ENCODE results near the gene BEST1.

BEST1 gene

DNA sequence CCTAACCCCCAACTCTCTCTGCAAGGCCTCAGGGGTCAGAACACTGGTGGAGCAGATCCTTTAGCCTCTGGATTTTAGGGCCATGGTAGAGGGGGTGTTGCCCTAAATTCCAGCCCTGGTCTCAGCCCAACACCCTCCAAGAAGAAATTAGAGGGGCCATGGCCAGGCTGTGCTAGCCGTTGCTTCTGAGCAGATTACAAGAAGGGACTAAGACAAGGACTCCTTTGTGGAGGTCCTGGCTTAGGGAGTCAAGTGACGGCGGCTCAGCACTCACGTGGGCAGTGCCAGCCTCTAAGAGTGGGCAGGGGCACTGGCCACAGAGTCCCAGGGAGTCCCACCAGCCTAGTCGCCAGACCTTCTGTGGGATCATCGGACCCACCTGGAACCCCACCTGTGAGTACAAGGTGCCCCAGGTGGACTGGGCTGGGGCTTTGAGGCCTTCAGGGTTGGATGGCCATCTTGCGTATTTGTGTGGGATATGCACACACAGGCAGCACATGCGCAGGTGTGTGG lies at the start of gene BEST1:
BEST1 (plus strand) TSS at position 317 of the 513 bp plus-strand sequence. CDS start 1,456 bp downstream, outside the sequence.
- DNase-seq (ENCODE audit: low read depth in 3 of 3): no peak

DNA sequence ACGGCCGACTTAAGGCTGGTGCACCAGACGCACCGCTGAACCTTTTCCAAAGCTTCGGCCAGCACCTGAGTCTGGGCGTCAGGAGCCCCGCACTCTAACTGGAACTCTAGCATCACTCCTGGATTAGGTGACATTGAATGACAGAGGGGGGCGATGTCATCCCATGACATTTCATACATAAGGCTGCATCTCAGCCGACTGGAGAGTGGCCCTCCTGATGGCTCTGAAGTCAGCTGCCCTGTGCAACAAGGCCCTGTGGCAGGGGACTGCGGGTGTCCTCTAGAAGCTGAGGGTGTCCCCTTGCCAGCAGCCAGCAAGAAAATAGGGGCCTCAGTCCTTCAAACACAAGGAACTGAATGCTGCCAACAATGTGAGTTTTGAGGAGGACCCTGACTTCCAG lies 48.8 kb upstream of the BEST1 start:
- no peak for DNase-seq (ENCODE audit: low read depth in 3 of 3)

DNA sequence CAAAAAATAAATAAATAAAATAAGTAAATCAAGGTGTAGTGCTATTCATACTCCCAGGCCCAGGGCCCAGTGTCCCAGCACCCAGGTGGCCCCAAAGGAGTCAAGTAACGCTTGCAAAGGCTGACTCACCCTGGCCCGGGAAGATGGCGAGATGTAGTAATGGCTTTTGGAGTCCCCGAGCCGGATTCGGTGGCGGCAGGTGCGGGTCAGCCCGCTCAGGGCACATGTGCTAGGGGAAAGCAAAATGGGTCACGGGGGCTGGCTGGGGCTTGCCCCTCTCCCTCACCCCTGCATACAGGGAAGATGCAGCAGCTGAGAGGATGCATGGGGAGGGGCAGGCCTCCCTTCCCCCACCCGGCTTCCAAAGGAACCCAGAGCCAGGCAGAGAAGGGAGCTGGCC lies 47.8 kb upstream of the BEST1 start:
- DNase-seq (ENCODE audit: low read depth in 3 of 3): no peak

DNA sequence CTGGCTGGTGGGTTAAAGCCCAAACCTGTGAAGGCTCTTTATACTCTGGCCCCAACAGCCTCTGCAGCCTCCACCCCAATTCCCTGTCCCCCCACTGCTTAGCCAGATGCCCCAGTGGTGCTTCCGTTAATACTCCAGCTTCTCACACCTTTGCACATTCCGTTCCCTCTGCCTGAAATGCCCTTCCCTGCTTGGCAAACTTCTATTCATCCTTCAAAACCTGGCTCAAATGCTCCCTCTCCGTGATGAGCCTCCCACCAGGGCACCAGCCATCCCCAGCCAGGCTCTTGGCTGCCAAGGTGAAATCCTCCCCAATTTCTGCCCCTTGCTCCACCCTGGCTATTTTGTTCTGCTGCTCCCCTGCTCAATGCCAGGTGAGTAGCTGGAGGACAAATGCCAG lies 46.3 kb upstream of the BEST1 start:
- no peak for DNase-seq (ENCODE audit: low read depth in 3 of 3)

DNA sequence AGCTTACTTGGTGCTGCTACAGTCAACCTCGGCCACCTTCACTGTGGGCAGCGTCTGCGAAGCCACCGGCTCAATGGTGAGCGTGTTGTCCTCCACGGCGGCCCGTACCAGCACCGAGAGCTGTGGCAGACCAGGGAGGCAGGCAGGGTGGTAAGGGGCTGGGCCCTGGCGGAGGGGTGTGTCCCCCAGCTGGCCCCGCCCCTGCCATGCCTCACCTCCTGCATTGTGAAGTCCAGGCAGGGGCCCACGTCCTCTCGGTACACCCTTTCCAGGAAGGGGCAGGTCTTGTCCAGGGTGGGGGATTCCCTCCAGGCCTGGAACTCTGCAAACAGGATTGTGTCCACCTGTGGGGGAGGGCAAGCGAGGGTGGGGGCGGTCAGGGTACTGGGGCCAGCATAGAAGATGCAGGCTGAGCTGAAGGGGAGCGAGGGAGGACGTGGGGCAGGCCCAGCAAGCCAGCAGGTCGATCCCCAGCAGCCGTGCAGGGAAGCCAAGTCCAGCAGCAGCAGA lies 45.6 kb upstream of the BEST1 start:
- DNase-seq (ENCODE audit: low read depth in 3 of 3): no peak

DNA sequence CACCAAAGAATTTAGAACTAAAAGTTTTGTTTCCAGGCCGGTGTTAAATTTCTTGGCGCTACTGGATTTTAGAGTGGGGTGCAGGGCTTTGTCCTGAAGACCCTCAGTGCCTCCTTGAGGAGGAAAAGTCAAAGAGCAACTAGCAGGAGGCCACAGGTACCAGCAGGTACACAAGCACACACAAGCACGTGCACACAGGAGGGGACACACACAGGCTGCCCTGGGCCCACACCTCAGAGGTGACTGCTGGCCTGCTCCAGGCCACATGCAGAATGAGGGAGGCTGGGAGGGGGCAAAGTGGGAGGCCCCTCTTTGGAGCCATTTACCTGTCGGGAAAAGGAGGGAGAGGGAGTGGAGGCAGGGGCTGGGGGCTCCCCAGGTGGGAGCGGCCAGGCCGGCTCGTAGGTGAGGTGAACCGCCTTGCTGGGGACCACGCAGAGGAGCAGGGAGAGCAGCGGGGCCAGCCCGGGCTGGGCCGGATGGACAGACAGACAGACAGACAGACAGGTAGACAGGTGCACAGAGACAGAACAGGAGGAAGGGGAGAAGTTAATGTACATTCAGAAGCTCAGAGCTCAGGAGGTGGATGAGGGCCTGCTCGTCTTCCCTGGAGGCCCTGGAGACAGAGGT lies 45.0 kb upstream of the BEST1 start:
- no peak for DNase-seq (ENCODE audit: low read depth in 3 of 3)

DNA sequence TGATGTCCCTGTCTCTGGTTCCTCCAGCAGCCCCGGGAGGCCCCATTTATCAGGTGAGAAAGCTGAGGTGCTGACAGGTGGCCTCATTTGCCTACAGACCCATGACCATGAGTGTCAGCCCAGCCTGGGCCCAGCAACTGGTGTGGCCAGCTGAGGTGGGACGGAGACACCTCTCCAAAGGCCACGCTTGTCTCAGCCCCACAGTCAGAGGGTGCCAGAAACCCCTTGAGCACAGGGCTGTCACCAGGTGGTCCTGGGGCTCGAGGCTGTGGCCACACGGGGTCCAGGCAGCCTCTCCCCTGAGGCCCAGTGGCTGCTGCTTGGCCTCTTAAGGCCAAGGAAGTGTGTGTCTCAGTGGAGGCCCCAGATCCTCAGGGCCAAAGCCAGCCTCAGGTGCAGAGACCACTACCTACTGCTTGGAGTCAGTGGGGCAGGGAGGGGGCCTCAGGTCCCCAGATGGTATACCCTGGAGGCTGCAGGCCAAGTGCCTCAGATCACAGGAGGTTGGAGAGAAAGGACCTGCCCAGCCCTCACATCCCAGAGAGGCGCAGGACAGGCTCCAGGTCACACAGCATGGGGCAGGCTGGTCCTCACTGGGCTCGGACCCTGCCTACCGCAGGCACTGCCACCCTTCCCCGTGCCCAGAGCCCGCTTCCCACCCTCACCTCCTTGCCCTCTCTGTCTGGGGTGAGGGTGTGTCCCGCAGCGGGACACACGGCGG lies 44.2 kb upstream of the BEST1 start:
- DNase-seq (ENCODE audit: low read depth in 3 of 3): no peak

DNA sequence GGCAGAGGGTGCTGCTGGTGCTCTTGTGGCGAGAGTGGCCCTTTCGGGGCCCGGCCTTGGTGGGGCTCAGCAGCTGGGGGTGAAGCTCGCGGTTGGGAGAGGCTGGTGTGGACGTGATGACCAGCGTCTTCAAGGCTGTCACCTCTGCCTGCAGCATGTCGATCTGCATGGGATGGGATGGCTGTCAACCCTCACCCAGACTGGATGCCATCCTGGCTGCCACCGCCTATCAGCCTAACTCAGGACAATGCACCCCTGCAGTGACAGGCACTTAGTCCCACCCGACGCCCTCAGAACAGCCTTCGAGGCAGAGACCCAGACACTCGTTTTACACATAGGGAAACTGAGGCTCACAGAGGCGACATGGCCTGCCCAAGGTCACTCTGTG lies 43.6 kb upstream of the BEST1 start:
- DNase-seq (ENCODE audit: low read depth in 3 of 3): no peak

DNA sequence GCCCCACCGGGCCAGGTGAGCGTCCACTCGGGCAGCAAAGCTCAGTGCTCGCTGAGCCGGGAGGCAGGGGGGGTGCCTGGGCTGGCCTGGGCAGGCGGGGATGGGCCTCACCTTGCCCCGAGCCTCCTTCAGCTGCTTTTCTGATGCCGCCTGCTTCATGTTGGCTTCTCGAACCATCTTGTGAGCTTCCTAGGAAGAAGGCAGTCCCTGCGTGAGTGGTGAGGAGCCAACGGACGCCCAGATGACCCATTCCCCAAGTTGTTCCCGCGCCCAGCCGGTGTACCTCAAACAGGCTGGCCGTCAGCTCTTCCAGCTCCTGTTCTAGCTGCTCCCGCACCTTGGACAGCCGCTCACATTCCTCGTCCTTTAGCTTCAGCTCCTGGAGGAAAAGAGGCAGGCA lies 42.9 kb upstream of the BEST1 start:
- no peak for DNase-seq (ENCODE audit: low read depth in 3 of 3)

DNA sequence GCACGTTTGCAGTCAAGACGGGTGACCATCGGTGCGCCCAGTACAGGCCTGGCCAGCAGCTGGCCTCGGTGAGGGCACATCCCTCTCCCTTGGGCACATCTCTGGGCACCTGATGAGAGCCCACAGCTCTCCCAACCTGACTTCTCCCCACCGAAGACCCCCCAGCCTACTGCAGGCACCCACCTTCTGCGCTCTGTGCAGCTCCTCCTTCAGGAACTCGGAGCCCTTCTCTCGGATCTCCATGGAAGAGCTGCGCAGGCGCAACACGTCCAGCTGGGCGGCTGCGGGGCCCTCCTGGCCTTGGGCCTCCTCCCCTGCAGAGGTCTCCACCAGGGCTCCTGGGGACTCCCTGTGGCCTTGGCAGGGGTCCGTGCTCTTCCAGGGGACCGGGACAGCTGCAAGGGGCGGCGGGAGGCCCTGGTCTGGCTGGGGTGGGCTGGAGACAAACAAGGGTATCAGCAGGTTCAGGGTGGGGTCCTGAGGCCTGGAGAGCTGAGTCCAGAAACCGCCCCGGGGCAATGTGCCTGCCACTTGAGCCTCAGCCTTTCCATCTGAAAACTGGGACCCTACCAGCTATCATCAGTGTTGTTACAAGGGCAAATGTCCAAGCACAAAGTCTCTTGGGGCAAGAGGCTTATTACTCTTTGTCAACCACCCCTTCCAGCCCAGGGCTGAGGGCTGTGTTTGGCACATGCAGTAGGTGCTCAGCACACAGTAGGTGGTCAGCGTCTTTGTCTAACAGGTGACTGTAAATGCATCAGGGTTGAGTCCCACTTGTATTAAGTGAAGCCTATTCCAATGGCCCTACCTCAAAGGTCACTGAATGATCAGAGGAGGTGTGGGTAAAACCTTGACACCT lies 42.1 kb upstream of the BEST1 start:
- DNase-seq (ENCODE audit: low read depth in 3 of 3): no peak

DNA sequence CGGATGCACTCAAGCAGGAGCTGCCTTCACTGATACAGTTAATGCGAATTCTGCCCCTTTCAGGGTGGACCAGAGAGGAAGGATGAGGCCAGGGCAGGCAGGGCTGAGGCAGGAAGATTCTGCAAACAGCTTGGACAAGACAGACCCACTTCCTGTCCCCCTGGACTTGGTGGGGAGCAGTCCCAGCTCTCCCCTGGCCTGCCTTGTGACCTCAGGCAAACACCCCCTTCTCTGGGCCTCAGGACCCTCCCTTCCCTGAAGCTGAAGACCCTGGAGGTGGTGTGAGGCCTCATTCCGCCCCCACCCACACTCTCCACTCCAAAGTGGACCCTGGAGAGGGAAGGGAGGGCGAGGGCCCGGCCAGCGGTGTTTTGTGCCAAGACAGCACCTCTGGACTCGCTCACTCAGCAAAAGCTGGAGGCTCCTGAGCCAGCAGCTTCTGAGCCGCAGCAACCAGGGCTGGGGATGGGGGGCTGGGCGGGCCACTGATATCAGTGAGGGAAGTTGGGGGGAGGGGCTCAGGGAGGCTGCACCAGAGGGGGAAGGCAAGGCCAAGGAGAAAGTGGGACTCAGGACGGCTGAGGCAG lies 41.3 kb upstream of the BEST1 start:
- no peak for DNase-seq (ENCODE audit: low read depth in 3 of 3)

DNA sequence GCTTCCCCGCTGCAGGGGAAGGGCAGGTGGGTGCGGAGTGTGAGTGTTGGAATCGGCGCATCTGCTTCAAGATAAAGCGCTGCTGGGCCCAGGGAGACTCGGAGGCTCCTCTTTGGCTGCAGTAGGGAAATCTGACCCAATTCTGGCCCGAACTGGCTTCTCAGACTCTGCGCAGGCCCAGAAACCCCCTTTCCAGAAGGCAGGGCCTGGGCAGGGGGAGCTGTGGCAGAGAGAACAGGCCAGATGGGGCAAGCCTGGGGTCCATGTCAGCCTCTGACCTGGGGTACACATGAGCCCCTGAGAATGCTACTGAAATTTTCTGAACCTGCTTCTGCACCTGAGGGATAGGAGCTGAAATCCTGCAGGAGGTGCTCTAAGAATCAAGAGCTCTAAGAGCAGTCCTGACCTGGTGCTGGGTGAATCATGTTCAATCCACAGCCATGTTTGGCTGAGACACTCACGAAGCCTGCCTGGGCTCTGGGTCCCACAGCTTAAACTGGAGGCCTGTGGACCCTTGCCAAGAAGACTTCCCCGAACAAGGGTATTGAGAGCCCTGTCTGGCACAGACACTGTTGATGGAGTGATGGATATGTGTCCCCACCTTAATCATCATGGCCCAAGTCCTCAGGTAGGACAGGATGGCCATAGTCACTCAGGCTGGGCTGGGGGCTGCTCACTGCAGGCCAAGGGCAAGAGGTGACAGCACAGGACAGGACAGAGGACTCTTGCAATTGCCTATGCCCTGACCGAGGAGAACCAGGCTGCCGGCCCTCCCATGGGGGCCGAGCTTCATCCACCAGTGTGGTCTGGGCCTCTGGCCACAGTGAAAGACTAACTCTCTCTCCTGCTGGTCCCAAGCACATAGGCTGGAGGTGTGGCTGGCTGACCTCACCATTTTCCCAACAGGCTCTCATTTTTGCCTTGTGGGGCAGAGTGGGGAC lies 39.7 kb upstream of the BEST1 start:
- no peak for DNase-seq (ENCODE audit: low read depth in 3 of 3)

DNA sequence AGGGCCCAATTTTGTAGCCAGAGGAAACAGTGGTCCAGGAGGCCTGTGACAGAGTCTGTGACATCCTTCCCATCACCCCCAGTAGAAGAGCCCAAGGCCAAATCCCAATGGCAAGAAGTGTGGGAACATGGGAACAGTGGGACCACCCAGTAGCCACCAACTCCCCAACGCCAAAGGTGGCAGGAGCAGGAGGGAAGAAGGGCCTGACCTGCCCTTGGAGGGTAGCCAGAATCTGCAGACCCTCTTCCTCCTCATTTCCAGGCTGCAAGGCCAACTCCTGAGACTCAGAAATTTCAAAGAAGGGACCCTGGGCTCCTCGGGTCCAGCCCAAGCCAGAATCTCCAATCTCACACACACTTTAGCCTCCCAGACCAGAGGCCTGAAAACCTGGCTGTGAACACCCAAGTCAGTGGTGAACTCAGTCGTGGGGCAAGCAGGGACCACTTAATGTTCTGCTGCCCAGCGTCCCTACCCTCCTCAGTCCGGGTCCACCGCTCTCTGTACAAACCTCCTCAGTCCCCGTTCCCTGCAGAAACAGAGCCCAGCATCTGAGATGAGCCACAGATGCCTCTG lies 38.9 kb upstream of the BEST1 start:
- no peak for DNase-seq (ENCODE audit: low read depth in 3 of 3)

DNA sequence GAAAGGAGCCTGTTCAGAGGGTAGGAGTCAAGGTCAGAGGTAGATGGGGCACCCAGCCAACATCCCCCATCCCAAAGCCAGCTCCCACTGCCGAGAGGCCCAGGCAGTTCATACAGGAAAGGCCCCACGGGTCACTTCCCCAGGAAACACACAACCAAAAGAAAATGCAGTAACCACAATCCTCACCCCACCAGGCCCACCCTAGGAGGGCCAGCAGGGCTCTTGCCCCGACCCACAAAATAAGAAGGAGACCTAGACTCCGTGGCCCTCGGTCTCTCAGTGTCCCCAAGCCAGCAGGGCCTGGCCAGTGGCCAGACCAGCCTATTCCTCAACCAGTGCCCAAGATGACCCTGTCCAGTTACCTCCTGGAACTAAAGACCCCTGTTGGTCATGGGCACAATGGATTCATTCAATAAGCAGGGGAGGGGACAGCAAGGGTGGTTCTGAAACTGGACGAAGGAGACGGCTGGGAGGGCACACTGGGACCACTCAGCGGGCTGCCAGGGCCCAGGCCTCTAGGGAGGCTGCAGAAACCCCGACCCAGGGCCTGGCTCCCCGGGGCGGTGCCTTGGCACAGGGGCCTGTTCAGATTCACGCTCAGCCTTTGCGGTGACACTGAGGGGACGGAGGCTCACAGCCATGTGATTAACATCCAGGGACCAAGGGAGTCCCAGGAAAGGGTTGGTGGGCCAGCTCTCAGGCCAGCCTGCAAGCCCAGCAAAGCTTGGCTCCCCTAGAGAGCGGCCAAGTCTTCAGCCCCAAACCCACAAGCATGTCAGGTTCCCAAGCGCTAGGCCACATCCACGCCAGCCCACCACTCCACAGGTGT lies 38.2 kb upstream of the BEST1 start:
- no peak for DNase-seq (ENCODE audit: low read depth in 3 of 3)

DNA sequence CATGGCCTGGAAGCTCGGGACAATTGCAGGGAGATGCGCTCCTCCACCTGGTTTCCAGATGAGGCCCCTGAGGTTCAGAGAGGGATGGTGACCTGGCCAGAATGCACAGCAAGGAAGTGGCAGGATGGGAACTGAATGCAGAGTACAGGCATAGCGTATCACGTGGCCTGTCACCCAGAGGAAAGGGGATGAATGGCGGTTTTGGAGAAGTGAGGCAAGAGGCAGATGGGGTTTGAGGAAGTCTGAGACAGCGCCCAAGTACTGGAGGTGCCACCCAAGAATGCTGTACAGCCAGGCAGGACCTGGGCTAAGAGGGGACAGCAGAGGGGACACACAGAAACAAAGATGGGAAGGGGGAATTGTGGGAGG lies 37.6 kb upstream of the BEST1 start:
- DNase-seq (ENCODE audit: low read depth in 3 of 3): no peak

DNA sequence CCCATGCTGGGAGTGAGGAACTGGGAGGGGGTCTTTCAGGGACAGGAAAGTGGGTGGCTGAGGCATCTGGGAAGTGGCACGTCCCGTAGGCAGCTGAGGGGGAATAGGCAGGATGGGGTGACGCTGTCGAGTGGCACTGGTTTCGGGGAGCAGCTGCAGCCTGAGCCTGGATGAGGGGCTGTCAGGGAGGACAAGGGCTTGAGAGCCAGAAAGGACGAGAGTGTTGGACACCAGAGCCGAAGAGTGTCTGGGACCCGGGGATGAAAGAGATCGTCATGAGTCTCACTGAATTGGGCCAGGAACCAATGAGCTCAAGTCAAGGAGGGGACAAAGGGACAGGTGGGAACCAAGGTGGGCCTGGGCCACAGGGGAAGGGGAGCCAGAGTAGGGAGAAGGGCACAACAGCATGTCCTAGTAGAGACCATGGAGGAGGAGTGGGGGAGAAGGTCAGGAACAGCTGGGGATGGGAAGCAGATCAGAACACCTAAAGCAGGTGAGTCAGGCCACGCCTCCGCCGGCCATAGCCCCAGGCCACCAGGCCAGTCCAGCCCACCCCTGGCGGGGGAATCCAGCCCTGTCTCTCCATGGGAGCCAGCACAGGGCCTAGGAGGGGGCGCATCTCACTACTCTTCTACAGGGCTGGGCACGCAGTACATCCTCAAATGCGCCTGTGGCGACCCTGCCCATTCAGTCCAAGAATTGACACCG lies 37.0 kb upstream of the BEST1 start:
- DNase-seq (ENCODE audit: low read depth in 3 of 3): no peak

DNA sequence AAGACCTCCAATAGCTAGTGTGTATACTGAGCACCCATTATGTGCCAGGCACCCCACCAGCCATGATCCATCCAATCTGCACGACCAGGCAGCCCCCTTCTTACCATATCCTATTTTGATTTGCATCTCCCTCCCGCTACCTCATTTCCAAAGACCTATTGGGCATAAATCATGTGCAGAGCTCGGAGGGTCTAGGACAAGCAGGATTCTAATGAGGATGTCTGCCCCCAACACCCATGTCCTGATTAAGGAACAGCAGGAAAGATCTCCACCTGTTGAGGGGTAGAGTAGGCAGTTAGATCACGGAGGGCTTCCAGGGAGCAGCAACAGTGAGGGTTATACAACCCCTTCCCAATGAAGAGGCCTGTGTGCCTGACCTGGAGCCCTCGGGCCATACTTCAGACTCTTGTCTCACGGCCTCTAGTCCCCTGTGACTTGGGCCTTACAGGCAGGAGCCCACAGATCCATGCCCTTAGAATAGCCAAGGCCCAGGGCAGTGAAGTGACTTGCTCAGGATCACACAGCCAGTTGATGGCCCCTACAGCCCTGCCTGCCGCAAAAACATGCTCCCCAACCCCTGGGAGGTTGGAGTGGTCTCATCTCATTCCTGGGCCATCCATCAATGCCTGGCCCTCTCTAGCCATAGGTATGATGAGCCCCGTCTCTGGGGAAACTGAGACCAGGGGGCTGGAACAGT lies 36.3 kb upstream of the BEST1 start:
- DNase-seq (ENCODE audit: low read depth in 3 of 3): no peak

DNA sequence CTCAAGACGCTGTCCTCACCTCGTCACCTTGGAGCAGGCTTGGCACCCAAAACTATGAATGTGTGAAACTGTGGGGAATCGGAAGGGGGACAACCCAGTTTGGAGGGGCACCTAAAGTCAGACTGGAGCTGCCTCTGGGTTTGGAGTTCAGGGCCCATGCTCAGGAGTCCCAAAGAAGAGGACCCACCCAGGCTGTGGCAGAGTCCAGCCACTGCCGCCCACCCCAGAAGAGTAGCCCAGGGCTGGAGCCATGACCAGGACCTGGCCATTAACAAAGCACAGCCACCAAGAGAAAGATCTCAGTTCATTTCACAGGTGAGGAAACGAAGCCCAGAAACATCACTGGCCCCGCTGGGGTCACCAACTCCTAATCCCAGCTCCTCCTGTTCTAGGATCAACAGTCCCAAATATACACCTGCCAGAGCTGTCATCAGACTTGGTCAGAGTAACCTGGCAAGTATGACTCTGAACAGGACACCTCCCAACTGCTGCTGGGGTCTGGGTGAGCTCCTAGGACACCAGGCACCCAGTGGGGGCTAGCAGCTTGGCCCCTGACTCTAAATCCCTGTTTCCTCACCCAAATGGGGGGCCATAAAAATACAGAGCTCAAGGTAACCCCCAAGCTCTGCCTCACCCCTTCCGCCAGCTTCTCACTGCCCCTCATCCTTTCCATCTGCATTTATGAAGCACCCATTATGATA lies 35.5 kb upstream of the BEST1 start:
- no peak for DNase-seq (ENCODE audit: low read depth in 3 of 3)

Measured in stimulated activated CD4-positive, alpha-beta T cell treated with anti-CD3 and anti-CD28 coated beads, TNF-alpha, amount 100 ng/mL, for 4 hours (primary cell).